Uterus (tissue), 2 donors: ENCODE data around the gene CIAO3.

ENCODE experiments used
- POLR2A ChIP-seq, 2 donors: fragments of 450-650 bp; IDR thresholded peaks; one replicate each; pipeline ENCODE4 v1.6.1; 2016; ENCODE audit warnings: antibody characterized with exemption in 2 of 2, mild to moderate bottlenecking in 1 of 2, moderate library complexity in 1 of 2
- TF ChIP-seq, protein P1 (sequence below), 4 experiments: fragments of 200-600 bp in 2 of 4; fragments of 450-650 bp in 2 of 4; sonication (generic) in 2 of 4; IDR thresholded peaks; one replicate each; pipeline ENCODE4 v1.5.1; 2016 to 2019; ENCODE audit warnings: antibody characterized with exemption in 4 of 4, mild to moderate bottlenecking in 2 of 4, moderate library complexity in 1 of 4

DNA sequence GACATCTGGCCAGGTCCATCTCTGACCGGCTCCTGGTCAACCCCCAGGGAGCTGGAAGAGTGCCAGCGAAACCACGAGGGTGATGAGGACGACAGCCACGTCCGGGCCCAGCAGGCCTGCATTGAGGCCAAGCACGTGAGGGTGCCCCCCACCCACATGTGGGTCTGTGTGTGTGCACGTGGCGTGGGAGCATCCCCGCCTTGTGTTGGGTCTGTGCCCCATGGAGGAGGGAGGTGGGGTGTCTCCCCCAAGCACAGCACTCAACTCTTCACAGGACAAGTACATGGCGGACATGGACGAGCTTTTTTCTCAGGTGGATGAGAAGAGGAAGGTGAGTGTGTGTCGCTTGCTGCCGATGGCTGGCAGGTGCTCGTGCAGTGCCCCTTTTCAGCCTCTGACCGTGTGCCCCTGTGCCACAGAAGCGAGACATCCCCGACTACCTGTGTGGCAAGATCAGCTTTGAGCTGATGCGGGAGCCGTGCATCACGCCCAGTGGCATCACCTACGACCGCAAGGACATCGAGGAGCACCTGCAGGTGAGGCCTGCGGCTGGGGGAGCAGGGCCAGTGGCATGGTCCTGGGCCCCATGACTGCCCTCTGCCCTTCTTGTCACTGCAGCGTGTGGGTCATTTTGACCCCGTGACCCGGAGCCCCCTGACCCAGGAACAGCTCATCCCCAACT, 58.9 kb downstream of the CIAO3 start:
- TF ChIP-seq, protein P1, sequence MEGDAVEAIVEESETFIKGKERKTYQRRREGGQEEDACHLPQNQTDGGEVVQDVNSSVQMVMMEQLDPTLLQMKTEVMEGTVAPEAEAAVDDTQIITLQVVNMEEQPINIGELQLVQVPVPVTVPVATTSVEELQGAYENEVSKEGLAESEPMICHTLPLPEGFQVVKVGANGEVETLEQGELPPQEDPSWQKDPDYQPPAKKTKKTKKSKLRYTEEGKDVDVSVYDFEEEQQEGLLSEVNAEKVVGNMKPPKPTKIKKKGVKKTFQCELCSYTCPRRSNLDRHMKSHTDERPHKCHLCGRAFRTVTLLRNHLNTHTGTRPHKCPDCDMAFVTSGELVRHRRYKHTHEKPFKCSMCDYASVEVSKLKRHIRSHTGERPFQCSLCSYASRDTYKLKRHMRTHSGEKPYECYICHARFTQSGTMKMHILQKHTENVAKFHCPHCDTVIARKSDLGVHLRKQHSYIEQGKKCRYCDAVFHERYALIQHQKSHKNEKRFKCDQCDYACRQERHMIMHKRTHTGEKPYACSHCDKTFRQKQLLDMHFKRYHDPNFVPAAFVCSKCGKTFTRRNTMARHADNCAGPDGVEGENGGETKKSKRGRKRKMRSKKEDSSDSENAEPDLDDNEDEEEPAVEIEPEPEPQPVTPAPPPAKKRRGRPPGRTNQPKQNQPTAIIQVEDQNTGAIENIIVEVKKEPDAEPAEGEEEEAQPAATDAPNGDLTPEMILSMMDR (IDR thresholded peaks at IDR 0.05): no peak
- TF ChIP-seq POLR2A (IDR thresholded peaks at IDR 0.05): no peak
